Aorta (tissue), 5 donors: ENCODE data around the gene OR14J1. TPM values are rescaled to one million over a fixed set of nuclear protein-coding genes. Genes with fewer than 3 reads are reported as not detected.

Experiments used
- ATAC-seq: fragments of 200-7000 bp; cut with Tn5 transposase; one replicate; pipeline ENCODE4 v1.9.1; 2022; ENCODE audit warnings: moderate library complexity; ENCODE audit not compliant: low FRiP score
- DNase-seq, 2 donors: peaks; one replicate each; pipeline ENCODE4 v3.0.0-alpha.2; 2020
- H3K27ac ChIP-seq, 2 donors: one replicate each; pipeline ENCODE4 v1.5.1; 2013; ENCODE audit warnings: low read length in 2 of 2, mild to moderate bottlenecking in 2 of 2, moderate library complexity in 2 of 2, control low read depth in 1 of 2, inconsistent platforms in 1 of 2, low read depth in 1 of 2
- H3K27me3 ChIP-seq, 2 donors: one replicate each; pipeline ENCODE4 v1.6.1; 2013; ENCODE audit warnings: control low read depth in 1 of 2, low read length in 1 of 2, mild to moderate bottlenecking in 1 of 2, moderate library complexity in 1 of 2; ENCODE audit not compliant: insufficient read depth in 2 of 2, control insufficient read depth in 1 of 2
- H3K36me3 ChIP-seq, 2 donors: one replicate each; pipeline ENCODE4 v1.6.1; 2013; ENCODE audit warnings: control low read depth in 1 of 2, low read length in 1 of 2, mild to moderate bottlenecking in 1 of 2; ENCODE audit not compliant: insufficient read depth in 2 of 2, control insufficient read depth in 1 of 2
- H3K4me1 ChIP-seq, 2 donors: one replicate each; pipeline ENCODE4 v1.6.1; 2013; ENCODE audit warnings: low read length in 2 of 2, control low read depth in 1 of 2, mild to moderate bottlenecking in 1 of 2, moderate library complexity in 1 of 2; ENCODE audit not compliant: insufficient read depth in 2 of 2, control insufficient read depth in 1 of 2
- H3K4me3 ChIP-seq, 2 donors: one replicate each; pipeline ENCODE4 v1.5.1; 2013; ENCODE audit warnings: low read length in 2 of 2, control low read depth in 1 of 2, mild to moderate bottlenecking in 1 of 2
- H3K9me3 ChIP-seq: one replicate; pipeline ENCODE4 v1.6.1; 2013; ENCODE audit warnings: mild to moderate bottlenecking, low read length; ENCODE audit not compliant: control insufficient read depth
- WGBS, 2 donors: extraction: QIAGEN DNeasy Blood & Tissue Kit; methylation state at CpG; one replicate each; pipeline ENCODE4 v1.1.7; 2013; 5-methylcytosine and 5-hydroxymethylcytosine counted together
- intact Hi-C, 2 donors: fragments of 100-400 bp; cut with DNase I; formaldehyde crosslinking; loops; one replicate each; pipeline versions ENCODE4 v1.14.2 to v1.15.0; 2022
- long read RNA-seq, 2 donors: library from polyadenylated mRNA; unstranded; transcript quantifications; one replicate each; pipeline ENCODE4 v2.0.0, GENCODE V29; 2020 to 2021
- polyA plus RNA-seq, 2 donors: library from polyadenylated mRNA; stranded (reverse); fragments of 200-250 nt; gene quantifications; one replicate each; pipeline ENCODE4 v1.2.3, GENCODE V29; 2013
- total RNA-seq, 2 donors: library from RNA; stranded (reverse); fragmentation: NEBNext Ultra II Directional; extraction: Animal tissue kit (Norgen Biotek cat#: 25700); gene quantifications; one replicate each; pipeline ENCODE4 v1.2.1, GENCODE V29; 2021
- donor health status: healthy with polysubstance abuse.
- donor health status: Bipolar disorder and iron deficiency.
- donor health status: DM: no; HTN: no; CAD: no.
- donor health status: DM: no; HTN: no; CAD: no.
- donor health status: DM: yes; HTN: yes; CAD: no.

The OR14J1 gene
- total RNA-seq, result not detected
- polyA plus RNA-seq, result not detected
- long read RNA-seq, donor 1, result 0 reads
- long read RNA-seq, donor 2, result 0 reads

DNA sequence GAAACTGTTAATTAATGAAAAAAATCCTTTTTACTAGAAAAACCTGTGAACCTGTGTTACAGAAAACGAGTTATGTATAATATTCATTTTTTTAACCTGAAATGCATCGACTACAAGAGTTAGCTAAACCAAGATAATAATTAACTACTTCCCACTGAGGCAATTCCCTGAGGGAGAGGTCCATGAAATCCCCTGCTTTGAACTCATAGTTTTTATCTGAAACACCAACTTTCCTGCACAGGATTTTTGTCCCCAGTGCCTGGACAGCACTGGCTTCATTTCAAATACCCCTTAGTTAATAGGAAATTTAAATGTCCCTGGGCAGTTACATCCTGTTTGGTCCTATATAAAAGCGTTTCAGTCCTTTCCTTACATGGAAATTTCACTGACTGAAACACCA lies at the start of gene OR14J1:
TSS of gene OR14J1 (plus strand) at position 386 of the 400 bp plus-strand sequence. CDS start 4,989 bp downstream, outside the sequence.
- Histone ChIP-seq H3K4me3 (no peak within 1 kb of the TSS), H3K4me1 (no peaks in the 10 kb centered on the region), H3K27me3 (no peaks in the 10 kb centered on the region), H3K36me3 (no peaks in the 10 kb centered on the region), H3K9me3 (no peaks in the 10 kb centered on the region), H3K27ac (no peak within 1 kb of the TSS)
- DNase-seq (no peak), ATAC-seq (no peak)
- intact Hi-C loops, result no loop called here
- WGBS, 2 donors, result 44 to 62% methylated on average over 3 of the region's 3 CpGs

DNA sequence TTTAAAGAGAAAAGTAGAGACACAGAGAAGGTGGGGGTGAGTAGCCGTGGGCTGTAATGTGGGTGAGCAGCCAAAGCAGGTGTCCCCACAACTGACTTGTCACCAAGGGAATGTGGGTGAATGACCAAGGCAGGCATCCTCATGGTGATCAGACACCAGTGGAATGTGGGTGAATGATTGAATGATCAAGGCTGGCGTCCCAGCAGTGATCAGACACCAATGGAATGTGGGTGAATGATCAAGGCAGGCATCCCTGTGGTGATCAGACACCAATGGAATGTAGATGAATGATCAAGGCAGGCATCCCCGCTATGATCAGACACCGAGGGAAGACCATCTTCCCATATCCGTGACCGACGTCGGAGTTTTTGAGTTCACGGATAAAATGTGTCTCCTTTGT lies 49.8 kb upstream of the OR14J1 start:
- no peak overlapping the region for H3K27ac ChIP-seq
- WGBS, 2 donors, result 85 to 89% methylated on average over 9 of the region's 9 CpGs
- no peaks in the 10 kb centered on the region for H3K36me3 ChIP-seq
- H3K27me3 ChIP-seq, result peaks cover 0 to 2% of the 10 kb centered on the region in 2 donors
- DNase-seq, result no peak
- peaks cover 5% of the 10 kb centered on the region for H3K9me3 ChIP-seq
- H3K4me3 ChIP-seq, result no peak overlapping the region
- ATAC-seq, result no peak
- no peaks in the 10 kb centered on the region for H3K4me1 ChIP-seq
- intact Hi-C loops, result no loop called here

DNA sequence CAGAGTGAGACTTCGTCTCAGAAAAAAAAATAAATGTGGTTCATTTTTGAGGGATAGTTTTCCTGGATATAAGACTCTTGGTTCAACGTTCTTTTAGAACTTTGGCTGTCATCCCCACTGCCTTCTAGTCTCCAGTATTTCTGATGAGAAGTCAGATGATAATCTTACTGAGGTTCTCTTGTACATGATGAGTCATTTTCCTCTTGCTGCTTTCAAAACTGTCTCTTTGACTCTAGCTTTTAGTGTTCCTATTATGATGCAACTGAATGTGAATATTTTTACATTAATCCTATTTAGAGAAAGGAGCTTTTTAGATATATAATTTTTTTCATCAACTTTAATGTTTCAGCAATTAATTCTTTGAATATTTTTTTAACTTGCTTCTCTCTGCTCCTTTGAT lies 46.0 kb upstream of the OR14J1 start:
- 78 to 80% methylated on average over 2 of the region's 2 CpGs for WGBS, 2 donors
- H3K4me3 ChIP-seq, result no peak overlapping the region
- DNase-seq (no peak), ATAC-seq (no peak)
- no peaks in the 10 kb centered on the region for H3K27me3 ChIP-seq
- intact Hi-C loops, result no loop called here
- H3K36me3 ChIP-seq, result no peaks in the 10 kb centered on the region
- H3K9me3 ChIP-seq, result no peaks in the 10 kb centered on the region
- no peak overlapping the region for H3K27ac ChIP-seq
- no peaks in the 10 kb centered on the region for H3K4me1 ChIP-seq

DNA sequence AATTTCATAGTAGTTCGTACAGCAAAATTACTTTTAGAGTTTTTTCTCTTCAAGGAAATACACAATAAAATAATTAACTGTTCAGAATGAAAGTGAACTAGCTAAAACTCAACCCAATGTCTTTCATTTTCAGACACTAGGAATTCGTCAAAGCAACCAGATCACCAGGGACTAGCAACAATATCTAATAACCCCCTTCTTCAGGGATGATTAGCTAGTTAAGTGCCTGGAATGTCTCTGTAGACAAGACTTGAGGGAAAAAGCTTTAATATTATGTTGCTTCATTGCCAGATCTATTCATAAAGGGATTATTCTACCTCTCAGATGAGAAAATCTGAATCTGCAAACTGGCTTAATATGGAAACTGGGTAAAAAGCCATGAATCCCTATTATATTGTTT lies 41.8 kb upstream of the OR14J1 start:
- no peaks in the 10 kb centered on the region for H3K27me3 ChIP-seq
- no peak overlapping the region for H3K4me3 ChIP-seq
- no peaks in the 10 kb centered on the region for H3K36me3 ChIP-seq
- 53 to 73% methylated on average over 2 of the region's 2 CpGs for WGBS, 2 donors
- no peak for ATAC-seq
- intact Hi-C loops, result no loop called here
- no peaks in the 10 kb centered on the region for H3K4me1 ChIP-seq
- H3K9me3 ChIP-seq, result no peaks in the 10 kb centered on the region
- DNase-seq, result no peak
- no peak overlapping the region for H3K27ac ChIP-seq

- Histone ChIP-seq H3K27ac (no peak overlapping the region), H3K27me3 (no peaks in the 10 kb centered on the region), H3K36me3 (no peaks in the 10 kb centered on the region), H3K4me1 (no peaks in the 10 kb centered on the region), H3K9me3 (no peaks in the 10 kb centered on the region), H3K4me3 (no peak overlapping the region)
- whole genome bisulfite sequencing, 2 donors, result 58 to 63% methylated on average over 3 of the region's 3 CpGs
- ATAC-seq, result no peak
- intact Hi-C loops, result no loop called here
- DNase-seq, result no peak
Measured at GRCh38 chr6:29263001-29263400, 38.5 kb upstream of the OR14J1 start.

DNA sequence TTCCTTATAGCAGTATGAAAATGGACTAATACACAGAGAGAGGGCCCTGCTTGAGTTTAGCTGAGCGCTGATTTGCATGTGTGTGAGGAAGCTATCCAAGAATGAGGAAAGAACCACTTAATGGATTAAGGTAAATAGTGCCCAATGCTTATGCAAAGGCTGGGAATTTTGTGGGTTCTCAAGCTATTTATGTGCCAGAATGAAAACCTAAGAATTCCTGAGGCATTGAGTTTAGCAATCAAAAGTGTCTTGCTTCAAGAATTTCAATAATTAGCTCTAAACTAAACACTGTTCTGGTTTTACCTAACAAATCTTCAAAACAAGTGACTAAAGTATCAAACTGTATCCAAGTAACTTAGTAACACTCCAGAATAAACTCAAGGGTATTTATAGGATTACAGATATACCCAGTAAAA lies 7.0 kb upstream of the OR14J1 start:
- no peaks in the 10 kb centered on the region for H3K4me1 ChIP-seq
- H3K27ac ChIP-seq, result no peak overlapping the region
- intact Hi-C loops, result no loop called here
- no peak overlapping the region for H3K4me3 ChIP-seq
- no peak for DNase-seq
- WGBS, 2 donors, result 89 to 91% methylated on average over 1 of the region's 1 CpG
- no peak for ATAC-seq
- H3K9me3 ChIP-seq, result no peaks in the 10 kb centered on the region
- H3K36me3 ChIP-seq, result no peaks in the 10 kb centered on the region
- no peaks in the 10 kb centered on the region for H3K27me3 ChIP-seq

GRCh38 chr6:29295181-29295585 lies 6.3 kb upstream of the OR14J1 start:
- Histone ChIP-seq H3K27me3 (no peaks in the 10 kb centered on the region), H3K4me3 (no peak overlapping the region), H3K9me3 (no peaks in the 10 kb centered on the region), H3K4me1 (no peaks in the 10 kb centered on the region), H3K27ac (no peak overlapping the region), H3K36me3 (no peaks in the 10 kb centered on the region)
- WGBS, 2 donors, result 82 to 85% methylated on average over 12 of the region's 12 CpGs
- intact Hi-C loops, result no loop called here
- DNase-seq (no peak), ATAC-seq (no peak)

GRCh38 chr6:29295623-29296022 lies 5.9 kb upstream of the OR14J1 start:
- Histone ChIP-seq H3K4me1 (no peaks in the 10 kb centered on the region), H3K9me3 (no peaks in the 10 kb centered on the region), H3K27me3 (no peaks in the 10 kb centered on the region), H3K27ac (no peak overlapping the region), H3K36me3 (no peaks in the 10 kb centered on the region), H3K4me3 (no peak overlapping the region)
- 89 to 92% methylated on average over 7 of the region's 7 CpGs for WGBS, 2 donors
- ATAC-seq (no peak), DNase-seq (no peak)
- intact Hi-C loops, result no loop called here

GRCh38 chr6:29319931-29320330 lies 18.4 kb downstream of the OR14J1 start:
- Histone ChIP-seq H3K36me3 (no peaks in the 10 kb centered on the region), H3K27me3 (no peaks in the 10 kb centered on the region), H3K9me3 (no peaks in the 10 kb centered on the region), H3K27ac (no peak overlapping the region), H3K4me3 (no peak overlapping the region), H3K4me1 (no peaks in the 10 kb centered on the region)
- DNase-seq (no peak), ATAC-seq (no peak)
- intact Hi-C loops, result no loop called here
- WGBS, 2 donors, result 78 to 79% methylated on average over 2 of the region's 2 CpGs
